Activated CD4-positive, alpha-beta T cell treated with anti-CD3 and anti-CD28 coated beads for 36 hours (primary cell): ENCODE data around the gene SETD2. TPM values are rescaled to one million over a fixed set of nuclear protein-coding genes. Genes with fewer than 3 reads are reported as not detected.
A peak's percentile ranks its signal among the peaks of the same experiment; 100 is the strongest.

Source experiments
- ATAC-seq: fragments of 200-7000 bp; cut with Tn5 transposase; one replicate; pipeline ENCODE4 v1.10.0; 2021; ENCODE audit warnings: mild to moderate bottlenecking, moderate library complexity
- CTCF ChIA-PET: fragments of 350-600 bp; sonication (Branson Sonifier 250); formaldehyde crosslinking; loops from one replicate; lab custom pipeline; 2021; ENCODE audit warnings: antibody characterized with exemption; lab: Charles Lee
- POLR2A ChIA-PET: fragments of 350-600 bp; sonication (Branson Sonifier 250); formaldehyde crosslinking; loops from one replicate; lab custom pipeline; 2021; ENCODE audit warnings: antibody characterized with exemption, inconsistent platforms; lab: Charles Lee
- DNase-seq: peaks from one replicate; pipeline ENCODE4 v3.0.0-alpha.2; 2020
- H3K27ac Mint-ChIP-seq: one replicate; pipeline ENCODE4 v1.8.0; 2021; ENCODE audit warnings: mixed read lengths
- H3K27me3 Mint-ChIP-seq: one replicate; pipeline ENCODE4 v1.8.0; 2021; ENCODE audit warnings: mixed read lengths
- H3K36me3 Mint-ChIP-seq: one replicate; pipeline ENCODE4 v1.8.0; 2021; ENCODE audit warnings: low read depth, mixed read lengths
- H3K4me1 Mint-ChIP-seq: one replicate; pipeline ENCODE4 v1.8.0; 2021; ENCODE audit warnings: mixed read lengths
- H3K4me3 Mint-ChIP-seq: one replicate; pipeline ENCODE4 v1.8.0; 2021; ENCODE audit warnings: mild to moderate bottlenecking, moderate library complexity, mixed read lengths
- H3K9me3 Mint-ChIP-seq: one replicate; pipeline ENCODE4 v1.8.0; 2021; ENCODE audit warnings: low read depth, mixed read lengths
- intact Hi-C, 2 experiments: fragments of 100-400 bp; cut with DNase I in 1 of 2; cut with micrococcal nuclease in 1 of 2; formaldehyde crosslinking; loops; one replicate each; pipeline versions ENCODE4 v1.14.2 to v1.15.1; 2022 to 2024; cut with DNase I, micrococcal nuclease
- total RNA-seq, 2 experiments: library from RNA; stranded (reverse); gene quantifications; one replicate each; pipeline ENCODE4 v1.2.3, GENCODE V29; 2021

The SETD2 gene
- total RNA-seq, 2 experiments from 2014 or later, result 31.8 to 35.8 TPM

DNA sequence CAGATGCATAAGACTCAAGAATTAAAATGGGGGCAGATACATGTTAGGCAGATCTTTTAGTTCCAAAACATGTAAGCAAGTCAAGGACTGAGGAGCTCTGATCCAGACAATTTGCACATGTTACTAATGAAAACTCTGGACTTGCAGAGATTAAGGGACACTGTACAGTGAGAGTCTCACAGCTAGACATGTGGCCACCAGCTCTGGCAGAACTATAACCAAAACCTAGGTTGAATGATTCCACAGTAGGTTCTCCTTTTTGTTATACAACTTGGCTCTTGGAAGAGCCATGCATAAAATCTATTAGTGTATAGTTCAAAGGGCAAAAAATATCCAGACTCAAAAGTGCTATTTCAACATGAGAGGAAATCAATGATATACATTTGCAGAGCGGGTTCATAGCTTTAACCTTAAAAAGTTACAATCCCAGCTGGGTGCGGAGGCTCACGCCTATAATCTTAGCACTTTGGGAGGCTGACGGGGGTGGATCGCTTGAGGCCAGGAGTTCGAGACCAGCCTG lies 61.8 kb downstream of the SETD2 start:
- intact Hi-C loops, result no loop called here
- DNase-seq, result no peak
- ChIA-PET CTCF (interaction anchor here (0.6 kb wide), 1 partner anchor 135 kb away, joined by 3 read pairs; no protein-coding TSS in a partner anchor), POLR2A (interaction anchor here (0.6 kb wide), 1 partner anchor 201 kb away, joined by 3 read pairs; no protein-coding TSS in a partner anchor)
- peaks cover 23% of the 10 kb centered on the region for H3K36me3 Mint-ChIP-seq
- H3K9me3 Mint-ChIP-seq, result no peaks in the 10 kb centered on the region
- H3K27ac Mint-ChIP-seq, result no peak overlapping the region
- H3K27me3 Mint-ChIP-seq, result no peaks in the 10 kb centered on the region
- peaks cover 3% of the 10 kb centered on the region for H3K4me1 Mint-ChIP-seq
- H3K4me3 Mint-ChIP-seq, result no peak overlapping the region
- ATAC-seq, result no peak

DNA sequence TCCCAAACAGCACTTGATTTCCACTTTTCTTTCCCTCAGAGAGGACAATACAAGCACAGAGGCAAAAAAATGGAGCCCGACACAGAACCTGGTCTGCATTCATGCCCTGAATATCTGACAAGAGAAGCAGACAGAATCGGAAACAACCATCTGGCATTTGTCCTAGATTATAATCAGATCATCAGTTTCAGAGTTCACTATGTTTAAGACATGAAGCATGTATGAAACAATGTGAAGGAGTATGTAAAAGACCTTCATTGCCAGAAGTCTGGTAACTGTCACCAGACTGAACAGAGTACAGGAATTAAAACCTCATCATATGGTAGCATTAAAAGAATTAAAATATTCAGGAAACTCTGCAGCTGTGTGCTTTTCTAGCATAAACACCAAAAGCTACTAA lies 65.0 kb downstream of the SETD2 start:
- Mint-ChIP-seq H3K27me3 (no peaks in the 10 kb centered on the region), H3K27ac (no peak overlapping the region), H3K4me3 (no peak overlapping the region), H3K36me3 (peaks cover 33% of the 10 kb centered on the region), H3K4me1 (peaks cover 3% of the 10 kb centered on the region), H3K9me3 (no peaks in the 10 kb centered on the region)
- intact Hi-C loops, result no loop called here
- POLR2A ChIA-PET, result no interaction called here
- DNase-seq (no peak), ATAC-seq (no peak)
- CTCF ChIA-PET, result no interaction called here

DNA sequence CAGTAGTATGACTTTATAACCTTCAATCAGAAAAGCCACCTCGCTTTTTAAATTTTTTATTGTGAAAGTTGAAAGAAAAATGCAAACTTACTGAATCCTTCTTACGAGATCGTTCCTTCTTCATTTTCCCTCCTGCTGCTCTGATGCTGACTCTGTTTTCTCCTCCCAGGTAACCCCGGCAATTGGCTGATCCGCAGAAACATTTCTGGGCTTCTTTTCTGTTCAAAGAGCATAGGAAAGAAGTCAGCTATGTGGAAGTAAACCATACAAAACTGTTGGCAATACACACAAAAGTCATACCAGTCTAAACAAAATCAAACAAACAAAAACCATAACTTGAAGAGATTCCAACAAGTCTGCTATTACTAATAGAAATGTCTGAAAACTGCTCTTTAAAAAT lies 66.0 kb downstream of the SETD2 start:
- Mint-ChIP-seq H3K9me3 (no peaks in the 10 kb centered on the region), H3K4me3 (no peak overlapping the region), H3K36me3 (peaks cover 35% of the 10 kb centered on the region), H3K27ac (no peak overlapping the region), H3K4me1 (peaks cover 3% of the 10 kb centered on the region), H3K27me3 (no peaks in the 10 kb centered on the region)
- ChIA-PET POLR2A (interaction anchor here (0.6 kb wide), 1 partner anchor 42 kb away, joined by 3 read pairs; no protein-coding TSS in a partner anchor), CTCF (interaction anchor here (0.7 kb wide), 1 partner anchor 79 kb away, joined by 4 read pairs; no protein-coding TSS in a partner anchor)
- DNase-seq, result no peak
- intact Hi-C loops, result no loop called here
- no peak for ATAC-seq

DNA sequence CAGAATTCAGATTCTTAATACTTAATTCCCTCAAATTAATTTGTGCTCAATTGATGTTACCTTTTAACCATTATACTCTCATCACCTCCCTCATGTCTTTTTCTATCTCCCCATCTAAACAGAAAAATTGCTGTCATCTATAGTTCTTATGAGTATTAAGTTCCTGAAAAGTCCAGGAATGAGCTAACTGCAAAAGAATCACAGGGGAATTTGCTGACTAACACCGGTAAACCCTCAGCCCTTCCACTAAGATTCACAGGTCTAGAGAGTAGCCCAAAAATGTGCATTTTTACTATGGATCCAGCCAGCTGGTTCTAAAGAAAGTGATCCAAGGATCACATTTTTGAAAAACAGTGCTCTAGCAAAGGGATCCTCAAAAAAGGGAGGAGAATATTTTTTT lies 67.0 kb downstream of the SETD2 start:
- H3K36me3 Mint-ChIP-seq, result peaks cover 34% of the 10 kb centered on the region
- ChIA-PET CTCF (interaction anchor here (0.7 to 1.4 kb wide), 2 partner anchors 10 to 80 kb away, joined by 3 to 4 read pairs; no protein-coding TSS in a partner anchor), POLR2A (no interaction called here)
- DNase-seq (no peak), ATAC-seq (no peak)
- peaks cover 3% of the 10 kb centered on the region for H3K4me1 Mint-ChIP-seq
- no peak overlapping the region for H3K4me3 Mint-ChIP-seq
- intact Hi-C loops, result no loop called here
- no peaks in the 10 kb centered on the region for H3K27me3 Mint-ChIP-seq
- no peak overlapping the region for H3K27ac Mint-ChIP-seq
- no peaks in the 10 kb centered on the region for H3K9me3 Mint-ChIP-seq

DNA sequence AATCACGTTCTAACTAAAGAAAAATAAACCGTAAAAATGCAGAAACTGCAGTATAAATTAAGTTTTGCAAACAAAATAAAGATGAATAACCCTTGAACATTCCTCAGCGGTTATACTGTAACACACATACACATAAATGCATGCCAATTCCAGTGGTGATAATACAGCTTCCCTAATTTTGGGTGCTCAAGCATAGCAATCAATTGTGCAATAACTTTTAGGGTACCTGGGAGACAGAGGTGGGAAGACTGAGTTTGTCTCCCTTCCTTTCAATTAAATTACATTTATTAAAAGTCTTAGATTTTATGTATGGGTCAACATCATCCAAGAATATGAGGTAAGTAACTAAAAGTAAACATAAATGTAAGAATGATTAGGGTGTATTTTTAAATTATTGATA lies 71.8 kb downstream of the SETD2 start:
- ChIA-PET POLR2A (no interaction called here), CTCF (no interaction called here)
- Mint-ChIP-seq H3K4me3 (no peak overlapping the region), H3K27me3 (no peaks in the 10 kb centered on the region), H3K27ac (no peak overlapping the region), H3K9me3 (no peaks in the 10 kb centered on the region), H3K4me1 (peaks cover 10% of the 10 kb centered on the region), H3K36me3 (peaks cover 34% of the 10 kb centered on the region)
- DNase-seq (no peak), ATAC-seq (no peak)
- intact Hi-C loops, result no loop called here

DNA sequence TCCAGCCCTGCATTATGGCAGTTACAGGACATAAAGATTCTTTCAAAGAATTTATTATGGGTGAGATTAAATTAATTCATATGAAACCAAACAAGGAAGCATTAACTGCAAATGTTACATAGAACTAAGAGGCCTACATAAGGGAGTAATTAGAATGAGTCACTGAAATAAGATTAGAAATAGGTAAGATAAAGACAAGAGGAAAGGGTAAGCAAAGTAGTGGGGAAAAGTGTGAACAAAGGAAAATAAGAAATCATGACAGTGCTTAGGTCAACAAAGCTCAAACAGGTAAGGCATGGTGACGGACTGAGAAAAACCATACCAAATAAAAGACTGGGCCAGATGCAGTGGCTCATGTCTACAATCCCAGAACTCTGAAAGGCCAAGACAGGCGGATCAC lies 74.3 kb downstream of the SETD2 start:
- H3K27me3 Mint-ChIP-seq, result no peaks in the 10 kb centered on the region
- no peak for DNase-seq
- no peak for ATAC-seq
- H3K4me1 Mint-ChIP-seq, result peaks cover 10% of the 10 kb centered on the region
- intact Hi-C loops, result loop anchor here in 1 of 2 experiments (10.0 kb wide), 1 partner anchor 235 kb away; no protein-coding TSS in a partner anchor
- POLR2A ChIA-PET, result no interaction called here
- peak overlapping the region; percentile 32 for H3K27ac Mint-ChIP-seq
- CTCF ChIA-PET, result interaction anchor here (1.1 kb wide), 2 partner anchors 16 to 26 kb away, joined by 3 to 6 read pairs; no protein-coding TSS in a partner anchor
- H3K4me3 Mint-ChIP-seq, result no peak overlapping the region
- peaks cover 31% of the 10 kb centered on the region for H3K36me3 Mint-ChIP-seq
- no peaks in the 10 kb centered on the region for H3K9me3 Mint-ChIP-seq

DNA sequence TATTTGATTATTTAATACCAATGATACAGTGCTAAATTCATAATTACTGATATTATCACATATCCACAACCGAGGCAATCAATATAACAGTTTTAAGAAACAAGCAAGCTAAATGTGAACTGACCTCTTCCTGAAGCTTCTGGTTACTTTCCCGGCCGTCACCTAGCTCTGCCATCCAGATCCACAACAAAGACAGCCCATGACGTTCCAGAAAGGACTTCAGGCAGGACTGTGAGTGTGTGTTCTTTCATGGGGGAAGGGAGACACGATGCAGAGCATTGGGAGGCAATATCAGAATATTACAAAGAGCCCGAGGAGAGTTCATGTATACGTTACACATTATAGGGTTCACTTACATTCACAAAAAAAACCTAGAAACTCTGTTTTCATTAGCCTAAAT lies 77.8 kb downstream of the SETD2 start:
- peaks cover 47% of the 10 kb centered on the region for H3K36me3 Mint-ChIP-seq
- no peaks in the 10 kb centered on the region for H3K9me3 Mint-ChIP-seq
- ATAC-seq (no peak), DNase-seq (no peak)
- ChIA-PET CTCF (interaction anchor here (0.6 to 1.7 kb wide), 3 partner anchors 10 to 238 kb away, joined by 3 to 5 read pairs (median 3); no protein-coding TSS in a partner anchor), POLR2A (no interaction called here)
- H3K27ac Mint-ChIP-seq, result no peak overlapping the region
- H3K4me3 Mint-ChIP-seq, result no peak overlapping the region
- no peaks in the 10 kb centered on the region for H3K27me3 Mint-ChIP-seq
- intact Hi-C loops, result loop anchor here in 1 of 2 experiments (10.0 kb wide), 1 partner anchor 239 kb away; no protein-coding TSS in a partner anchor
- H3K4me1 Mint-ChIP-seq, result peaks cover 21% of the 10 kb centered on the region

DNA sequence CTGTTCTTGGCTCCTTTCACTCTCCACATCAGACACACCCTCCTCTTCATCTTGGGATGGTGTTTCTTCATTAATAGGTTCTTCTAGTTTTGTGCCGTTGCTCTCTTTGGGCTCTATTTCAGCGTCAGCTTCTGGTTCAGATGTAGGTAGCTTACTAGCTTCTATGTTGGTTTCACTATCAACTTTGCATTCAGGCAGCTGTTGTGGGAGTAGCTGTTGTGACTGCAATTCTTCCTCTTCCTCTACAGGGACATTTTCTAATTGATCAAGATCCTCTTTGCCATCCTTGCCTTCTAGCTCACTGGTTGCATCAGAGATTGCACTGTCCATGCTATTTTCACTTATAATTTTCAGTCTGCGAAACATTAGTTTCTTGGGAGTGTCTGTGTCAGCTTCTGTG lies 80.1 kb downstream of the SETD2 start:
- Mint-ChIP-seq H3K27ac (peak overlapping the region; percentile 5), H3K27me3 (no peaks in the 10 kb centered on the region), H3K4me1 (peaks cover 18% of the 10 kb centered on the region), H3K9me3 (no peaks in the 10 kb centered on the region), H3K36me3 (peaks cover 51% of the 10 kb centered on the region), H3K4me3 (no peak overlapping the region)
- no peak for DNase-seq
- no peak for ATAC-seq
- ChIA-PET CTCF (no interaction called here), POLR2A (no interaction called here)
- intact Hi-C loops, result loop anchor here in 1 of 2 experiments (10.0 kb wide), 1 partner anchor 241 kb away; no protein-coding TSS in a partner anchor

DNA sequence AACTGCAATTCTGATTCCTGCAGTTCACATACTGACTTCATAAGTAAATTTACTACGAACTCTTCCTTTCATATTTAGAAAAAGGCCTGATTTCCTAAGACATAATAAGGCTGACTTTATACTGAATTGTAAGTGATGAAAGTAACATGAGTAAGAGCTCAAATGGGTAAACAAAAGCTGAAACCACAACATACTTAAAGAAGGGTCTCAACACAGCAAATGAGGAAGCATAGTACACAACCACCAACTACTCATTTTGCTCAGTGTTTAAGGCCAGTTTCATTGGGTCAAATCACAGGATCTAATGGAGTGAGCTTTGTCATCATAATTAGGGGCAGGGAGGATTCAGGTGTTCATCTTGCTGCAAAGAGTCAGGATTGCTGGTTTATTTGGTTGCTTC lies 81.4 kb downstream of the SETD2 start:
- peaks cover 54% of the 10 kb centered on the region for H3K36me3 Mint-ChIP-seq
- CTCF ChIA-PET, result interaction anchor here (0.9 to 1.3 kb wide), 5 partner anchors 11 to 241 kb away, joined by 3 to 5 read pairs (median 3); no protein-coding TSS in a partner anchor
- H3K9me3 Mint-ChIP-seq, result no peaks in the 10 kb centered on the region
- intact Hi-C loops, result loop anchor here in 1 of 2 experiments (10.0 kb wide), 1 partner anchor 242 kb away; no protein-coding TSS in a partner anchor
- no peak overlapping the region for H3K4me3 Mint-ChIP-seq
- no peaks in the 10 kb centered on the region for H3K27me3 Mint-ChIP-seq
- H3K4me1 Mint-ChIP-seq, result peaks cover 18% of the 10 kb centered on the region
- no peak for ATAC-seq
- POLR2A ChIA-PET, result interaction anchor here (0.6 kb wide), 1 partner anchor 246 kb away, joined by 4 read pairs; no protein-coding TSS in a partner anchor
- H3K27ac Mint-ChIP-seq, result no peak overlapping the region
- no peak for DNase-seq

DNA sequence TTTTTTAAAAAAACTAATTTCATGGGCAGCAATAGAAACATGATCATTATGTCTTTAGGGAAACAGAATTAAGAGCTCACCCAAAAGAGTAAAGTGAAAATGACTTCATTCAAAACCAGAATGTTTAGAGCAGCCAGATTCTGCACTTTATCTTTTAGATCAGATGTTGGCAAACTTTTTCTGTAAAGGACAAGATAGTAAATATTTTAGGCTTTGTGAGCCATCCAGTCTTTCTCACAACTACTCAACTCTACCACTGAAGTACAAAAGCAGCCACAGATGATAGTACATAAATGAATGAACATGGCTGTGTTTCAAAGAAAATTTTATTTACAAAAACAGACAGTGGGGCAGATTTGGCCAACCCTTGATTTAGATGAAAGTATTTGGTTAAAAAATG lies 84.5 kb downstream of the SETD2 start:
- H3K27ac Mint-ChIP-seq, result peak overlapping the region; percentile 48
- CTCF ChIA-PET, result no interaction called here

DNA sequence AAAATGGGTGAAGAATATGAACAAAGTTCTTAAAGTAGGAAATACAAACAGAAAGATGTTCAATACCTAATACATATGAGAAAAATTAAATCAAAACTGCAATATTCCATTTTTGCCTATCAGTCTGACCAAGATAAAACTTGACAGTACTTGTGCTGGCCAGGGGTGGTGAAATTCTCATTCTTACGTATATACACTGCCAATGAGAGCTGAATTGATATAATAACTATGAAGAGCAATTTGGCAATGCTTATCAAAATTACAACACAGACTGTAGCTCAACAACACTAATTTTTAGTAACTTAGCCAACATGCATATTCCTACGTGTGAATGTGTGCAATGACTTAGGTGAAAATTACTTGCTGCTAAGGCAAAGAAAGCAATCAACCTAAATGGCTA lies 90.2 kb downstream of the SETD2 start:
- H3K4me3 Mint-ChIP-seq, result no peak overlapping the region
- no peaks in the 10 kb centered on the region for H3K9me3 Mint-ChIP-seq
- peaks cover 4% of the 10 kb centered on the region for H3K4me1 Mint-ChIP-seq
- H3K36me3 Mint-ChIP-seq, result peaks cover 38% of the 10 kb centered on the region
- DNase-seq (no peak), ATAC-seq (no peak)
- intact Hi-C loops, result no loop called here
- POLR2A ChIA-PET, result no interaction called here
- H3K27ac Mint-ChIP-seq, result no peak overlapping the region
- H3K27me3 Mint-ChIP-seq, result no peaks in the 10 kb centered on the region
- CTCF ChIA-PET, result interaction anchor here (0.5 to 1.0 kb wide), 2 partner anchors 11 to 404 kb away, joined by 3 to 4 read pairs; no protein-coding TSS in a partner anchor

More for the DNA sequence above, 84.5 kb downstream of the SETD2 start:
- Mint-ChIP-seq H3K36me3 (peaks cover 54% of the 10 kb centered on the region), H3K27me3 (no peaks in the 10 kb centered on the region), H3K9me3 (no peaks in the 10 kb centered on the region), H3K4me3 (no peak overlapping the region), H3K4me1 (peaks cover 18% of the 10 kb centered on the region)
- intact Hi-C loops, result no loop called here
- DNase-seq (no peak), ATAC-seq (no peak)
- POLR2A ChIA-PET, result no interaction called here

DNA sequence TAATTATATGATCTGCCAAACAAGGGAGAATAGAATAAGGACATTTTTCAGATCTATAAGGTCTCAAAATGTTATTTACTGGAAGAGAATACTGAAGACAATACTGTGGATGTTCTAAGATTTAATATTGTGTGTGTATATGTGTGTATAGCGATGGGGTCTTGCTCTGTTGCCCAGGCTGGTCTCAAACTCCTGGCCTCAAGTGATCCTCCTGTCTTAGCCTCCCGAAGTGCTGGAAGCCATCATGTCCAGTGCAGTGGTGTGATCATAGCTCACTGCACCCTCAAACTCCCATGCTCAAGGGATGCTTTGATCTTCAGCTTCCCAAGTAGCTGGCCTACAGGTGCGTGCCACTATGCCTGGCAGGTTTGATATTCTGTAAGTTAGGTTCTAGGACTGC lies 93.1 kb downstream of the SETD2 start:
- no peak for DNase-seq
- POLR2A ChIA-PET, result no interaction called here
- H3K36me3 Mint-ChIP-seq, result peaks cover 26% of the 10 kb centered on the region

More for the DNA sequence above, 93.1 kb downstream of the SETD2 start:
- no peak for ATAC-seq
- Mint-ChIP-seq H3K4me1 (peaks cover 4% of the 10 kb centered on the region), H3K4me3 (no peak overlapping the region), H3K9me3 (no peaks in the 10 kb centered on the region), H3K27me3 (no peaks in the 10 kb centered on the region), H3K27ac (no peak overlapping the region)
- CTCF ChIA-PET, result no interaction called here
- intact Hi-C loops, result no loop called here
